Activated T-helper 1 cell treated with anti-CD3 and anti-CD28 coated beads, Interleukin-2, amount 50 U/mL, for 16 hours (primary cell): ENCODE data around the gene RIOK1.
"Not testable (repeated sequence)": the region's sequence is repeated elsewhere in the genome, so short reads cannot be mapped to it uniquely, and the experiment has no call there.

ENCODE experiments used
- DNase-seq, 2 donors: peaks; one replicate each; pipeline ENCODE4 v3.0.0-alpha.2; 2020; ENCODE audit warnings: low read depth in 1 of 2, low spot score in 1 of 2

Gene RIOK1

DNA sequence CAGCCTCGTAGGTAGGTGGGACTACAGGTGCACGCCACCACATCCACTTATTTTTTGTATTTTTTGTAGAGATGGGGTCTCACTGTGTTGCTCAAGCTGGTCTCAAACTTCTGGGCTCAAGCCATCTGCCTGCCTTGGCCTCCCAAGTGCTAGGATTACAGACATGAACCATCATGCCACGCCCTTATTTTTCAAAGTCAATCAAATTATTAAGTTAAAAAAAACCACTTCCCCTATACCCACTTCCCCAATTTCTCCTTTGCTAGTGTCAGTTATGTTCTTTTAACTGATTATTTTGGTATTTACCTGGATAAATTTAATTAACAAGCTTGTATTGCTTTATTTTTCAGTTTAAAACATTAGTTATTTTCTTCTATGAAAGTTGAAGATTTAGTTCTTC lies 49.6 kb downstream of the RIOK1 start:
- DNase-seq = no peak

DNA sequence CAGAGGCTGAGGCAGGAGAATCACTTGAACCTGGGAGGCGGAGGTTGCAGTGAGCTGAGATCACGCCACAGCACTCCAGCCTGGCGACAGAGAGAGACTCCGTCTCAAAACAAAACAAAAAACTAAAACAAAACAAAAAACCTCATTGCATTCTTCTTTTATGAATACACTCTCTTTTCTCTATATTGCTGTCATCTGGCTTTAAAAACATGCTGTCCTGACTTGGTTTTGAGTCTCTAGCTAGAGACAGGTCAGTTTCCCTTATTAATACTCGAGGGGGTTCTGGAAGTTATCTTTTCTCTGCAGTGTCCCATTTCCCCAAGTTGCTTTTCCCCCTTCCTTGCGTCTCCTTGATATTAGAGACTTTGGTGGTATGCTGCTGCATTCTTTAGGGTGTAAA lies 50.9 kb downstream of the RIOK1 start:
- DNase-seq = no peak

DNA sequence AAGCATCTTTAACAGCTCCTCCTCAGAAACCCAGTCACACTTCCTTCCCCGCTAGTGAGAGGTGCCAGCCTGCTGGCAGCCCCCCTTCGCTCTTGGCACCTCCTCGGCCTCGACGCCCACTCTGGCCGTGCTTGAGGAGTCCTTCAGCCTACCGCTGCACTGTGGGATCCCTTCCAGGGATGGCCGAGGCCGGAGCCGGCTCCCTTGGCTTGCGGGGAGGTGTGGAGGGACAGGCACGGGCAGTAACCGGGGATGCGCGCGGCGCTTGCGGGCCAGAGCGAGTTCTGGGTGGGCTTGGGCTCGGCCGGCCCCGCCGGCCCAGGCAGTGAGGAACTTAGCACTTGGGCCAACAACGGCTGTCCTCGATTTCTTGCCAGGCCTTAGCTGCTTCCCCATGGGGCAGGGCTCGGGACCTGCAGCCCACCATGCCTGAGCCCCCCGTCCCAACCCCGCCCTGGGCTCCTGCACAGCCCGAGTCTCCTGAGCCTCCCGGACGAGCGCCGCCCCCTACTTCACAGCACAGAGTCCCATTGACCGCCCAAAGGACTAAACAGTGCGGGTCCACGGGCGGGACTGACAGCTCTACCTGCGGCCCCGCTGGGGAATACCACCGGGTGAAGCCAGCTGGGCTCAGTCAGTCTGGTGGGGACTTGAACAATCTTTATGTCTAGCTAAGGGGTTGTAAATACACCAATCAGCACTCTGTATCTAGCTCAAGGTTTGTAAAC lies 51.6 kb downstream of the RIOK1 start:
- DNase-seq = no peak

DNA sequence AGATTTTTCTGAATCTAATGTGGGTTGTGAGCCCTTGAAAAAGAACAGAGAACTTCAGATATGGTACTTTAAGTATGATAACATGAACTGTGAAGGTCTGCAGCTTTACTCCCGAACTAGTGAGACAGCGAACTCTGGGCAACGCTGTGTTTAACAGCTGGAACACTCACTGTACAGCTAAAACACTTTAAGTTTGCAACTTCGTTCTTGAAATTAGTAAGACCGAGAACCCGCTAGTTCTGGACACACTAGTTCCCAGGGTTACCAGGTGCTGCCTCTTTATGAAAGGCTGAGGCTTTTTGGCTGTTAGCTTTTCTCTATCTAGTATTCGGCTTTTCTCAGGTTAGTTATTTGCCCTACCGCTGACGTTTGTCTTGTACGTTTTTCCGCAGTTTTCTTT lies 52.9 kb downstream of the RIOK1 start:
- DNase-seq = no peak

DNA sequence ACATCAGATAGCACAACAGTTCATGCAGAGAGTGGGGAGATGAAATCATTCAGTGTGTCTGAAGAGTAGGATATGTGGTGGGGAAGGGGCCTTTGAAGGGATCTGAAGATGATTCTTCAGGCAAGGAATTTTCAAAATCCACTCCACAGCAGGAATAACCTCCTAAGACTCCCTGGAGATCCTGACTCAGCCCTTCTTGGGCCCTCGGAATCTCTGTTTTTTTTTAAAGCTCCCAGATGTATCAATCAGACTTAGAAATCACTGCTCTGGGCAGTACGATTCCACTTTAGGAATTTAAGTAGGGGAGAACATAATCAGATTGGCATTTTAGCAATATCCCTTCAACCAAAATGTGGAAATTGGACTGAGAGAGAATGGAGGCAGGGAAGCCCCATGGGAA lies 55.5 kb downstream of the RIOK1 start:
- DNase-seq = no peak

DNA sequence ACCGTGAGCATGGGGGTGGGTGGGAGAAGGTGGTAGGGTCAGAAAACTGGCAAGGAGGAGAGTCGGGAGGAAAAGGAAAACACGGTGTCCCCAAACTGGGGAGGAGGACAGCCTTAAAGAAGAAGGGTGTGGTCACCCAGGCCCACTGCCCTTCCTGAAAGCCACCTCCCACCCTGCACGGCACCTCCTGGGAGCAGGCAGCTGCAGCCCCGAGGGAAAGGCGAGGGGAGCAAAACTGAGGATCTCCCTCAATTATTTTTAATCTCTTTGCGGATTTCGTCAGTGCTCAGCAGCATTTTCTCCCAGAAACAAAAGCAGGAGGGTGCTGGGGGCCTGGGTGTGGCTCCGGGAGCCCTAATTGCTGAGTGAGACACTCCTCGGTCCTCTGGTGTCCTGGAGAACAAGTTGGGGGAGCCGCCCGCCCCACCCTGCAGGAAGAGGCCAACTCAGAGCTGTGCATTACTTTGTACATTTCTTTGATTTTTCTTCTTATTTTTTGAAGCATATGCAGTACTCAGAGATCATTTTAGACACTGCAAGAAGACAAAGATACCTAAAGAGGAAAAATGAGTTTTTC lies 56.4 kb downstream of the RIOK1 start:
- no peak for DNase-seq

DNA sequence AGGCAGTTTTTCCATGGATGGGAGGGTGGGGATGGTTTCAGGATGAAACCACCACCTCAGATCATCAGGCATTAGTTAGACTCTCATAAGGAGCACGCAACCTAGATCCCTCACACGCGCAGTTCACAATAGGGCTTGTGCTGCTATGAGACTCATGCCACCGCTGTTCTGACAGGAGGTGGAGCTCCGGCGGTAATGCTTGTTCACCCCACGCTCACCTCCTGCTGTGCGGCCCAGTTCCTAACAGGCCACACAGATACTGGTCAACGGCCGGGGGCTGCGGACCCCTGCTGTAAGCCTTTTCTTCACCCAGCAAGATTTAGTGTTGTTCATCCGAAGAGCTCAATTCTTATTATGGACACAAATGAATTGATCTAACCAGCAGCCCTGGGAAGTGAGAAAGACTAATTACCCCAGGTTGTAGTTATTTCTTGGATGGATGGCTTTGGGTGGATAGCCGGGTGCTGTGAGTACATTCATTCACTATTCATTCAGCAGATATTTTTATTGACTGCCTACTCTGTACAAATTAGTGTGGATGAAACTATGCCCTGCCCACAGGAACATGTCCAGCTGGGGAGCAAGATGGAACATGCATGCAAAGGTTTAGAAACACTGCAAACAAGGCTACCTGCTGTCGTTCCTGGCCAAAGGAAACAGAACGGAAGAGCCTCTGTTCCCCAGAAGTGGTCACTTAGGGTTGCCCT lies 57.2 kb downstream of the RIOK1 start:
- no peak for DNase-seq

DNA sequence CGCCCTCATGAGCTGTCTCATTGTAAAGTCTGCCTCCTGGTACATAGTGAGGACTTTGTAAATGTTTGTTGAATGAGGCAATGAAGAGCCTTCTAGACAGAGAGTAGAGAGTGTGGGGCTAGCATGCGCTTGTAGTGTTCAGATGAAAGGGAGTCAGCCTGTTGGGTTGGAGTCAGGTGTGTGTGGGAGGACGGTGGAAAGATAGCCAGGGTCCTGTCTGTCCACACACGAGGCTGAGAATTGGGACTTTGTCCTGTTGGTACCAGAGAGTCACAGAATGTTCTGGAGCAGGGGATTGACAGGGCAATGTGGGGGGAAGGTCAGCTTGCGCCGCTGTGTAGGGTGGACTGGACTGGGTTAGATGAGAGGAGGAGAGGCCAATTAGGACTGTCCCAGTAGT lies 58.6 kb downstream of the RIOK1 start:
- no peak for DNase-seq

DNA sequence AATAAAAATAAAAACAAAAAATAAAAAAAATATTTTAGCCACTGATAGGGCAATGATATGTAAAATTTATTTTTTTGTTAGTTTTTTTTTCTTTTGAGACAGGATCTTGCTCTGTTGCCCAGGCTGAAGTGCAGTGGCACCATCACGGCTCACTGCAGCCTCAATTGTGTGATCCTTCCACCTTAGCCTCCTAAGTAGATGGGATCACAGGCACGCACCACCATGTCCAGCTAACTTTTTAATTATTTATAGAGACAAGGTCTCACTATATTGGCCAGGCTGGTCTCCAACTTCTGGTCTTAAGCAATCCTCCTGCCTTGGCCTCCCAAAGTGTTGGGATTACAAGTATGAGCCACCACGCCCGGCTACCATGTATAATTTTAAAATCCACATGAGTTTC lies 59.4 kb downstream of the RIOK1 start:
- no peak for DNase-seq

DNA sequence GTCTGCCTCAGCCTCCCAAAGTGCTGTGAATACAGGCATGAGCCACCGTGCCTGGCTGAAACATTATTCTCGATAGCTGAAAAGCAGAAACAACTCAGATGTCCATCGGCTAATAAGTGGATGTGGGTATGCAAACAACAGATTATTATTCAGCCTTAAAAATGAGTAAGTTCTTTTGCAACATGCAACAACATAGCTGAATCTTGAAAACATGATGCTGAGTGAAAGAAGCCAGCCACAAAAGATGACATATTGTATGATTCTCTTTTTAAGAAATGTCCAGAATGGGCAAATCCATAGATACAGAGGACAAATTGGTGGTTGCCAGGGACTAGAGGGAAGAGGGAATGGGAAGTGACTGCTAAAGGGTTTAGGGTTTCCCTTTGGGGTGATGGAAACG lies 61.7 kb downstream of the RIOK1 start:
- DNase-seq = no peak

DNA sequence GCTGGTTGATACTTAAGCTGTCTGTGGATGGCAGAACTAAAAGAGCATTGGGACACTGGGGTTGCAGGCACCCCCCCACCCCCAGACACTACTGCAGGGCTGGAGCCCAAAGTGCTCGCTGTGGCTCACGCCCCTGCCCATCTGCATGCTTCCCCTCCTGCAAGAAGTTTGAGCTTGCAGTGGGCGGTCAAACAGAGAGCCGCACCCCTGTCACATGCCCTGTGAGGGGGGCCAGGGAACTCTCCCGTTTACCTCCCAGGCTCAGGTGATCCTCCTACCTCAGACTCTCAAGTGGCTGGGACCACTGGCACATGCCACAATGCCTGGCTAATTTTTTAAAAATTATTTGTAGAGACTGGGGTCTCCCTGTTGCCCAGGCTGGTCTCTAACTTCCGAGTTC lies 63.3 kb downstream of the RIOK1 start:
- no peak for DNase-seq

DNA sequence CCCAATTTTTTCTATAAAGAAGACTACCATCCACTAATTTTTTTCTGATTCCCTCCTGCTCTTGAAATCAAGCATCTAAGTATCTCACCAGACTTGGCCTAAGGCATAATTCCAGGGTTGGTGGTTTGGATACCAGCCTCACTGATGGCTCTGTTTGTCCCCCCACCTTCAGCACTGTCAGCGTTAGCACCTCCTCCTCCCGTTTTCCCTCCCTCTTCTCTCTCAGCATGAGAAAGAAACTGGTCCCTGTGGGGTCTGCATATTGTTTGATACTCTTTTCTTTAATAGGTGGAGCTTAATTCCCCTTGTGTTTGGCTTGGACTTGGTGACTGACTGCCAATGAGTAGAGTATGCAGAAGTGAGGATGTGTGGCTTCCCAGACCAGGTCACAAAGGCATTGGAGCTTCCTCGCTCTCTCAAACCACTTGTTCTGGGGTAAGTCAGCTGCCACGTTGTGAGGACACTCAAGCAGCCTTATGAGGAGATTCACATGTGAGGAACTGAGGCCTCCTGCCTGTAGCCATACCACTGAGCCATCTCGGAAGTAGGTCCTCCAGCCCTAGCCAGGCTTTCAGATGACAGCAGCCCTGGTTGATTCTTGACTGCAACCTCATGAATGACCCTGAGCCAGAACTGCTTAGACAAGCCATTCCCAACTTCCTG lies 65.2 kb downstream of the RIOK1 start:
- DNase-seq = no peak

DNA sequence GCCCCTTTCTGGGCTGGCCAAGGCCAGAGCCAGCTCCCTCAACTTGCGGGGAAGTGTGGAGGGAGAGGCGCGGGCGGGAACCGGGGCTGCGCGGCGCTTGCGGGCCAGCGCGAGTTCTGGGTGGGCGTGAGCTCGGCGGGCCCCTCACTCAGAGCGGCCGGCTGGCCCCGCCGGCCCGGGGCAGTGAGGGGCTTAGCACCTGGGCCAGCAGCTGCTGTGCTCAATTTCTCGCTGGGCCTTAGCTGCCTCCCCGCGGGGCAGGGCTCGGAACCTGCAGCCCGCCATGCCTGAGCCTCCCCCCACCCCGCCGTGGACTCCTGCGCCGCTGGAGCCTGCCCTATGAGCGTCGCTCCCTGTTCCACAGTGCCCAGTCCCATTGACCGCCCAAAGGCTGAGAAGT lies 66.7 kb downstream of the RIOK1 start:
- DNase-seq = not testable (repeated sequence)

DNA sequence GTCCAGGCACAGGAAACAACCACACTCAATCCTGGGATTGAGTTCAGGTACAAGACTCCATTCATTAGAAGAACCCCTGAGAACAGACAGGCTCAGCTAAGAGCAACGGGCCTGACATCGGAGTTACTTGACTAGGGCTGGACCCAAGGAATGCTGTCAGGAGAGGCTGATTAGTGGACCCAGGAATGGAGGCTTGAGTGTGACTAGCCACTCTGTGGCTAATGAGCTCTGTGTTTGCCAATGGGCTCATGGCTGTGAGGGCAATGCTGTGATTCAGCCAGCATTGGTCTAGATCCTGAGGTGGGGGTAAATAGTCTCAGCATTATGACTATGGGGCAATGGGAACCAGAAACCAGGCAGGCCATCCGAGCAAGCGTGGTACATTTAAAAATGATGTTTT lies 71.8 kb downstream of the RIOK1 start:
- no peak for DNase-seq

DNA sequence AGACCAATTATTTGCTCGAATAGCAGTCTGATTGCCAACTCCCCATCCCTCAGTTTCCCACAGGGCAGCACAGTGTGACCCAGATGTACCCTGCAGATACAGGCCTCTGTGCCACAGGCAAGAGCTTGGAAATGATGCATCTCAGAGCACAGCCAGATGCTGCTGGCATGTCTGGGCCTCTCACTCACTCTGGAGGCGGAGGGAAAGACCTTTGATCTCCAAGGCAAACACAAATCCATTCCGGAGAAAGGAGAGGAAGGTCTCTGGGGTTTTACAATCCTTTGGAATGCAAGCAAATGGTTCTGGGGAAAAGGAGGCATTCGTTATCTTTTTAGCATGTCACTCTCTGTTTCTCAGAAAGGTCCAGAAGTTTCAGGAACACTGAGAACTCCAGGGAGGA lies 74.2 kb downstream of the RIOK1 start:
- DNase-seq = no peak

DNA sequence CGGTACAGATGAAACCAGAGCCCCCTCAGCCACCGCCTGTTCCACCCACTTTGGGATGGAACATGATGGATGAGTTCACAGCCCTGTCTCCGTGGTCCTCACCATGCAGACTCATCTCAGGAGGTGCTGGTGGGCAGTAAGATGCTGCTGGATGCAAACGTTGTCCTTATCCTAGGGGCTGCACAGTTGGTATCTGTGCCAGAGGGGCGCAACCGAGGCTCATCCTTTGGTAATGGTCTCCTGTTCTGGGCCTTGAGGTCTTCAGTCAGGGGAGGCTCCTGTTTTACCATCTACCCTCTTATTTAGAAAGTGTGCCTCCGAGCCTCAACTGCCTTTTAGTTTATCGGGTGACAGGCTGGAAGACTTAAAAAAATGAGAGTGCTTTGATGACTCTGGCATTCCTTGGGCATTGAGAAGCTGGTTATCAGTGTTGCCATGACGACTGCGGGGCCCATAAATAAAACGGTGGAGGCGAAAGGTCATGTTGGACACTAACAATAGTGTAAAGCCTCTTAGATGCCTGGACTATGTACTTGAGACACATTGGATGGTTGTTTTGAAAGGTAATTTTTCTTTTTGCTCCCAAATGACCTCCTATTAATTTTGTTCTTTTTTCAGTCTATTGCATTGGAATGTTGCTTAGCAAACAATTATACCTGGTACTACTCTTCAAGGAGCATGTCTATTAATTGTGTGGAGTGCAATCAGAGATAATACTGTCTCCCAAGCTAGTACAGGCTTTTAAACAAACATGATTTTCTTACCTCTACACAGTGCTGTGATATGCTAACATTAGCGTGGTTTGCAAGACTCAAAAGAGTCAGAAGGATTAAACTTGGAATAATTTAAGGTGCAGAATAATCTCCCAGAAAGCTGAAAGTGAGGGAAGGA lies 77.6 kb downstream of the RIOK1 start:
- no peak for DNase-seq
